ENCODE results near the gene MRPL46.

- no peak for TF ChIP-seq SIRT6 (IDR thresholded peaks at IDR 0.05; ENCODE audit: low read length)
- TF ChIP-seq KDM5A (IDR thresholded peaks at IDR 0.05; ENCODE audit: low read length) = no peak
- TF ChIP-seq ATF2 (IDR thresholded peaks at IDR 0.05; ENCODE audit: low read length) = no peak
- TF ChIP-seq SP1 (IDR thresholded peaks at IDR 0.05; ENCODE audit: low read depth, low read length) = no peak
Observed at GRCh38 chr15:88463870-88464532, 3.2 kb downstream of the MRPL46 start.

All from H1 (cell line).